ENCODE data around the gene ATAT1. TPM values are rescaled to one million over a fixed set of nuclear protein-coding genes. Genes with fewer than 3 reads are reported as not detected.

The ATAT1 gene
- total and polyA plus RNA-seq, 2 of the 4 experiments (the other 2 are of a cell fraction), result 5.6 to 15.5 TPM

DNA sequence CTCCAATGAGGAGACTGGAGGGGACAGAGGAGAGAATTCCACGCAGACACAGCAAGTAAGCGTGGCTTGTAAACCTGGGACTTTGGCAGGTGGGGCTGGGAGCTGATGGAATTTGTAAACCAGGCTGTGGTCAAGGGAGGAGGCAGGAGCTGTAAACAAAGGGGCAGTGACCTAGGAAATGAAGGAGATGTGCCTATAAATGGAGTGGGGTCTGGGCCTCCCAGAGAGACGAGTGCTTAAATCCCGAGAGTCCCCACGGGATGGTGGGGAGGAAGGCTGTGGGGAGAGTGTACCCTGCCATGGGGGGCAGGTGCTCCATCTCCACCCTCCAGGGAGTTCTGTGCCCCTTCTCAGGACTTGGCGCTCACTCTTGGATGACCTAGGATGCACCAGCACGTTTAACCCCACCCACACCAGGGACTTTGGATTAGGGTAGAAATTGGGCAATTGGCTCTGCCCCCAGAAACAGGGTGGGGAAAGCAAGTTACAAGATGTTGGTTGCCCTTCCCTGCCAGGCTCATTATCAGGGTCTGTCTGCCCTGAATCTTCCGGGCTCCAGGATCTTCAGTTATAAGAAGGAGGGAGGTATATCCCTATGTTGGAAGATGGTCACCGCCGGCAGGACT lies 50.1 kb downstream of the ATAT1 start (continued):
- TF ChIP-seq RAD21 (IDR thresholded peaks at IDR 0.05; ENCODE audit: low read length), result no peak
- TF ChIP-seq, protein P1, sequence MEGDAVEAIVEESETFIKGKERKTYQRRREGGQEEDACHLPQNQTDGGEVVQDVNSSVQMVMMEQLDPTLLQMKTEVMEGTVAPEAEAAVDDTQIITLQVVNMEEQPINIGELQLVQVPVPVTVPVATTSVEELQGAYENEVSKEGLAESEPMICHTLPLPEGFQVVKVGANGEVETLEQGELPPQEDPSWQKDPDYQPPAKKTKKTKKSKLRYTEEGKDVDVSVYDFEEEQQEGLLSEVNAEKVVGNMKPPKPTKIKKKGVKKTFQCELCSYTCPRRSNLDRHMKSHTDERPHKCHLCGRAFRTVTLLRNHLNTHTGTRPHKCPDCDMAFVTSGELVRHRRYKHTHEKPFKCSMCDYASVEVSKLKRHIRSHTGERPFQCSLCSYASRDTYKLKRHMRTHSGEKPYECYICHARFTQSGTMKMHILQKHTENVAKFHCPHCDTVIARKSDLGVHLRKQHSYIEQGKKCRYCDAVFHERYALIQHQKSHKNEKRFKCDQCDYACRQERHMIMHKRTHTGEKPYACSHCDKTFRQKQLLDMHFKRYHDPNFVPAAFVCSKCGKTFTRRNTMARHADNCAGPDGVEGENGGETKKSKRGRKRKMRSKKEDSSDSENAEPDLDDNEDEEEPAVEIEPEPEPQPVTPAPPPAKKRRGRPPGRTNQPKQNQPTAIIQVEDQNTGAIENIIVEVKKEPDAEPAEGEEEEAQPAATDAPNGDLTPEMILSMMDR (conservative IDR thresholded peaks at IDR 0.05; ENCODE audit: low read depth, low read length), result no peak
